Measurements from ENCODE around the gene RMDN2.

DNA sequence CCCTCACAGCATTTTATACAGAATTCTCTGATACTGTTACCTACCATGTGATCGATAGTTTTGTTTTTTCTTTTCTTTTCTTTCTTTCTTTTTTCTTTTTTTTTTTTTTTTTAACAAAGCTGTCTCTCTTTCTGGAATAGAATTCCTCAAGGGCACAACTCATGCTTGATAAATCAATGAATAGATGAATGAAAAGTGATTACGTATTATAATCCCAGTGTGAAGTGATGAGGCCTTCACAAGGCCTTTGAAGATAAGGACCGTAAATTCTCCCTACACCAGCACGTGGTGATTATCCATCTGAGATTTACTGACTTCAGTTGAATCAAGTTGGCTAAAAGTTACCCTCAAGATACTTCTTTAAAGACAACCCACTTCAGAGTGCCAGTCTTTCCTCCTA is 46.6 kb upstream of the RMDN2 start:
- TF ChIP-seq, protein P1, sequence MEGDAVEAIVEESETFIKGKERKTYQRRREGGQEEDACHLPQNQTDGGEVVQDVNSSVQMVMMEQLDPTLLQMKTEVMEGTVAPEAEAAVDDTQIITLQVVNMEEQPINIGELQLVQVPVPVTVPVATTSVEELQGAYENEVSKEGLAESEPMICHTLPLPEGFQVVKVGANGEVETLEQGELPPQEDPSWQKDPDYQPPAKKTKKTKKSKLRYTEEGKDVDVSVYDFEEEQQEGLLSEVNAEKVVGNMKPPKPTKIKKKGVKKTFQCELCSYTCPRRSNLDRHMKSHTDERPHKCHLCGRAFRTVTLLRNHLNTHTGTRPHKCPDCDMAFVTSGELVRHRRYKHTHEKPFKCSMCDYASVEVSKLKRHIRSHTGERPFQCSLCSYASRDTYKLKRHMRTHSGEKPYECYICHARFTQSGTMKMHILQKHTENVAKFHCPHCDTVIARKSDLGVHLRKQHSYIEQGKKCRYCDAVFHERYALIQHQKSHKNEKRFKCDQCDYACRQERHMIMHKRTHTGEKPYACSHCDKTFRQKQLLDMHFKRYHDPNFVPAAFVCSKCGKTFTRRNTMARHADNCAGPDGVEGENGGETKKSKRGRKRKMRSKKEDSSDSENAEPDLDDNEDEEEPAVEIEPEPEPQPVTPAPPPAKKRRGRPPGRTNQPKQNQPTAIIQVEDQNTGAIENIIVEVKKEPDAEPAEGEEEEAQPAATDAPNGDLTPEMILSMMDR (optimal IDR thresholded peaks at IDR 0.05 in 1 of 3, IDR thresholded peaks at IDR 0.05 in 1 of 3, conservative IDR thresholded peaks at IDR 0.05 in 1 of 3; ENCODE audit: extremely low read depth in 1 of 3, insufficient read depth in 2 of 3, low read length in 3 of 3): no peak
- TF ChIP-seq EZH2 (IDR thresholded peaks at IDR 0.05; ENCODE audit: low read length): no peak

All from keratinocyte (primary cell).